Measurements from ENCODE around the gene HRH1. TPM values are rescaled to one million over a fixed set of nuclear protein-coding genes. Genes with fewer than 3 reads are reported as not detected.
A peak's percentile ranks its signal among the peaks of the same experiment; 100 is the strongest.

Gene HRH1
- total RNA-seq, 4 donors from 2014 or later, result 2.0 to 9.7 (median 8.0) TPM

GRCh38 chr3:11269007-11269406 lies 114.7 kb downstream of the HRH1 start:
- 67 to 83% methylated on average over 1 to 9 of the region's 9 CpGs for WGBS, 2 donors (ENCODE audit: low coverage in 1 of 2)
- TF ChIP-seq POLR2A (IDR thresholded peaks at IDR 0.05) (no peak), EP300 (IDR thresholded peaks at IDR 0.05; ENCODE audit: low read depth) (no peak), POLR2AphosphoS5 (IDR thresholded peaks at IDR 0.05) (no peak), CTCF (IDR thresholded peaks at IDR 0.05) (no peak)
- intact Hi-C loops (cut with DNase I; ENCODE audit: low total_unique reads), result no loop called here
- in situ Hi-C loops (cut with MboI; ENCODE audit: low pct_ligation_motif_present in 1 of 4, low pct_unique_long_range_greater_than_20kb in 1 of 4, low sequenced_read_pairs in 3 of 4), result no loop called here
- no peak overlapping the region for H3K27ac ChIP-seq
- H3K36me3 ChIP-seq, result no peaks in the 10 kb centered on the region
- peaks cover 7 to 18% (median 9%) of the 10 kb centered on the region in 4 donors for H3K4me1 ChIP-seq
- DNase-seq, result no peak
- H3K4me3 ChIP-seq, result no peak overlapping the region
- no peaks in the 10 kb centered on the region for H3K27me3 ChIP-seq
- no peaks in the 10 kb centered on the region for H3K9me3 ChIP-seq

GRCh38 chr3:11271986-11272904 lies 118.0 kb downstream of the HRH1 start, which contains the start of gene ATG7:
Gene ATG7 (plus strand): TSS chr3:11272397. CDS start chr3:11298696, 26,299 bp downstream.
- intact Hi-C loops (cut with DNase I; ENCODE audit: low total_unique reads) (no loop called here), in situ Hi-C loops (cut with MboI; ENCODE audit: low pct_ligation_motif_present in 1 of 4, low pct_unique_long_range_greater_than_20kb in 1 of 4, low sequenced_read_pairs in 3 of 4) (no loop called here)
- WGBS, 2 donors (ENCODE audit: low coverage in 1 of 2), result 0 to 3% methylated on average over 2 to 26 of the region's 51 CpGs
- peaks cover 7 to 19% (median 9%) of the 10 kb centered on the region in 4 donors for H3K4me1 ChIP-seq
- no peaks in the 10 kb centered on the region for H3K36me3 ChIP-seq
- TF ChIP-seq CTCF (IDR thresholded peaks at IDR 0.05) (peak in 3 of 5 experiments; percentile 7 to 54 (median 15)), POLR2A (IDR thresholded peaks at IDR 0.05) (peak; percentile 95), POLR2AphosphoS5 (IDR thresholded peaks at IDR 0.05) (peak; percentile 92 to 95 (median 92)), EP300 (IDR thresholded peaks at IDR 0.05; ENCODE audit: low read depth) (no peak)
- no peaks in the 10 kb centered on the region for H3K27me3 ChIP-seq
- peak within 1 kb of the TSS; percentile 72 to 97 (median 90) for H3K27ac ChIP-seq
- H3K4me3 ChIP-seq, result peak within 1 kb of the TSS; percentile 69 to 99 (median 92)
- no peaks in the 10 kb centered on the region for H3K9me3 ChIP-seq
- peak; percentile 98 for DNase-seq

GRCh38 chr3:11272906-11273574 lies 118.7 kb downstream of the HRH1 start:
- Histone ChIP-seq H3K4me3 (peak overlapping the region; percentile 69 to 99 (median 92)), H3K27me3 (no peaks in the 10 kb centered on the region), H3K36me3 (no peaks in the 10 kb centered on the region), H3K4me1 (peaks cover 7 to 19% (median 9%) of the 10 kb centered on the region in 4 donors), H3K27ac (peak overlapping the region; percentile 72 to 97 (median 90)), H3K9me3 (no peaks in the 10 kb centered on the region)
- intact Hi-C loops (cut with DNase I; ENCODE audit: low total_unique reads), result no loop called here
- 0 to 2% methylated on average over 5 to 9 of the region's 9 CpGs for WGBS, 2 donors (ENCODE audit: low coverage in 1 of 2)
- in situ Hi-C loops (cut with MboI; ENCODE audit: low pct_ligation_motif_present in 1 of 4, low pct_unique_long_range_greater_than_20kb in 1 of 4, low sequenced_read_pairs in 3 of 4), result no loop called here
- TF ChIP-seq CTCF (IDR thresholded peaks at IDR 0.05) (no peak), POLR2AphosphoS5 (IDR thresholded peaks at IDR 0.05) (no peak), POLR2A (IDR thresholded peaks at IDR 0.05) (no peak), EP300 (IDR thresholded peaks at IDR 0.05; ENCODE audit: low read depth) (no peak)
- DNase-seq, result no peak

GRCh38 chr3:11273891-11274291 lies 119.6 kb downstream of the HRH1 start:
- intact Hi-C loops (cut with DNase I; ENCODE audit: low total_unique reads), result no loop called here
- H3K9me3 ChIP-seq, result no peaks in the 10 kb centered on the region
- 52 to 85% methylated on average over 4 to 5 of the region's 5 CpGs for WGBS, 2 donors (ENCODE audit: low coverage in 1 of 2)
- no peak for DNase-seq
- H3K4me3 ChIP-seq, result no peak overlapping the region
- peaks cover 7 to 19% (median 9%) of the 10 kb centered on the region in 4 donors for H3K4me1 ChIP-seq
- no peaks in the 10 kb centered on the region for H3K27me3 ChIP-seq
- TF ChIP-seq EP300 (IDR thresholded peaks at IDR 0.05; ENCODE audit: low read depth), result no peak
- no peak for TF ChIP-seq POLR2A (IDR thresholded peaks at IDR 0.05)
- no peak for TF ChIP-seq CTCF (IDR thresholded peaks at IDR 0.05)
- TF ChIP-seq POLR2AphosphoS5 (IDR thresholded peaks at IDR 0.05), result no peak
- in situ Hi-C loops (cut with MboI; ENCODE audit: low pct_ligation_motif_present in 1 of 4, low pct_unique_long_range_greater_than_20kb in 1 of 4, low sequenced_read_pairs in 3 of 4), result no loop called here
- no peaks in the 10 kb centered on the region for H3K36me3 ChIP-seq
- H3K27ac ChIP-seq, result peak overlapping the region in 3 of 4 donors; percentile 72 to 97 (median 93)
